IMR-90 (cell line): Measurements from ENCODE around the gene RAX2. TPM values are rescaled to one million over a fixed set of nuclear protein-coding genes. Genes with fewer than 3 reads are reported as not detected.

ENCODE experiments used
- ATAC-seq: fragments of 200-7000 bp; cut with Tn5 transposase; 2 replicates; pipeline ENCODE4 v1.9.1; 2020; ENCODE audit warnings: low read depth, mild to moderate bottlenecking, moderate library complexity
- BruUV-seq: library from RNA; stranded (reverse); fragments of 400-500 nt; replicated peaks from 2 replicates; lab custom pipeline; 2021; lab: Mats Ljungman, UMichigan
- CTCF ChIA-PET: fragments of 300-600 bp; formaldehyde crosslinking; extraction: SDS; loops from one replicate; lab custom pipeline; 2021; ENCODE audit warnings: antibody characterized with exemption; lab: Yijun Ruan, JAX
- POLR2A ChIA-PET: fragments of 300-600 bp; sonication (Branson Sonifier 250); formaldehyde crosslinking; loops from one replicate; lab custom pipeline; 2022; ENCODE audit warnings: antibody characterized with exemption; ENCODE audit not compliant: unreplicated experiment; lab: Charles Lee
- DNase-seq: peaks from one replicate; pipeline ENCODE4 v3.0.0; 2013
- H2AFZ ChIP-seq: replicated peaks from 2 replicates; pipeline ENCODE3; 2013; ENCODE audit warnings: low read length, mild to moderate bottlenecking; ENCODE audit not compliant: poor library complexity
- H2AK5ac ChIP-seq: 2 replicates; pipeline ENCODE4 v1.6.1; 2013; ENCODE audit warnings: low read depth, low read length, inconsistent platforms
- H2AK9ac ChIP-seq: replicated peaks from 2 replicates; pipeline ENCODE3; 2013; ENCODE audit warnings: mild to moderate bottlenecking, low read depth, low read length, moderate library complexity; ENCODE audit not compliant: poor library complexity
- H2BK120ac ChIP-seq: 2 replicates; pipeline ENCODE4 v1.6.1; 2013; ENCODE audit warnings: low read depth, low read length, inconsistent platforms
- H2BK15ac ChIP-seq: 3 replicates; pipeline ENCODE4 v1.6.1; 2013; ENCODE audit warnings: low read depth, low read length, inconsistent platforms
- H2BK20ac ChIP-seq: 2 replicates; pipeline ENCODE4 v1.6.1; 2013; ENCODE audit warnings: low read depth, mild to moderate bottlenecking, inconsistent platforms, low read length, moderate library complexity
- H2BK5ac ChIP-seq: 2 replicates; pipeline ENCODE4 v1.6.1; 2013; ENCODE audit warnings: mild to moderate bottlenecking, low read depth, low read length, inconsistent platforms; ENCODE audit not compliant: poor library complexity, severe bottlenecking
- H3K14ac ChIP-seq: replicated peaks from 2 replicates; pipeline ENCODE4 v1.6.1; 2013; ENCODE audit warnings: low read depth, low read length, inconsistent platforms
- H3K18ac ChIP-seq: 2 replicates; pipeline ENCODE4 v1.6.1; 2013; ENCODE audit warnings: low read depth, low read length, control low read depth
- H3K23ac ChIP-seq: 2 replicates; pipeline ENCODE4 v1.6.1; 2013; ENCODE audit warnings: low read depth, low read length, inconsistent platforms
- H3K27ac ChIP-seq: 2 replicates; pipeline ENCODE4 v1.5.1; 2013; ENCODE audit warnings: mild to moderate bottlenecking, control low read depth, low read length; ENCODE audit not compliant: insufficient read depth
- H3K27me3 ChIP-seq: 2 replicates; pipeline ENCODE4 v1.6.1; 2013; ENCODE audit warnings: low read length; ENCODE audit not compliant: control insufficient read depth, insufficient read depth
- H3K36me3 ChIP-seq: 2 replicates; pipeline ENCODE4 v1.6.1; 2013; ENCODE audit warnings: low read length, mixed read lengths; ENCODE audit not compliant: control insufficient read depth, insufficient read depth
- H3K4ac ChIP-seq: 2 replicates; pipeline ENCODE4 v1.6.1; 2013; ENCODE audit warnings: low read depth, low read length, inconsistent platforms
- H3K4me1 ChIP-seq: 2 replicates; pipeline ENCODE4 v1.6.1; 2013; ENCODE audit warnings: low read length, mixed read lengths; ENCODE audit not compliant: control insufficient read depth, insufficient read depth
- H3K4me2 ChIP-seq: 2 replicates; pipeline ENCODE4 v1.6.1; 2013; ENCODE audit warnings: low read depth, mild to moderate bottlenecking, control low read depth, low read length, moderate library complexity
- H3K4me3 ChIP-seq: 2 replicates; pipeline ENCODE4 v1.5.1; 2013; ENCODE audit warnings: low read depth, mild to moderate bottlenecking, control low read depth, low read length, moderate library complexity; ENCODE audit not compliant: insufficient read depth
- H3K56ac ChIP-seq: 2 replicates; pipeline ENCODE4 v1.6.1; 2013; ENCODE audit warnings: low read length, inconsistent platforms; ENCODE audit not compliant: insufficient read depth; ENCODE audit errors: extremely low read depth
- H3K79me1 ChIP-seq, 2 experiments: 2 replicates each; pipeline ENCODE4 v1.6.1; 2013; ENCODE audit warnings: low read length in 2 of 2, inconsistent platforms in 1 of 2, low read depth in 1 of 2
- H3K9ac ChIP-seq: 2 replicates; pipeline ENCODE4 v1.6.1; 2013; ENCODE audit warnings: low read depth, low read length, control low read depth
- H3K9me1 ChIP-seq: 2 replicates; pipeline ENCODE4 v1.6.1; 2013; ENCODE audit warnings: low read length, inconsistent platforms; ENCODE audit not compliant: insufficient read depth
- H3K9me3 ChIP-seq: 2 replicates; pipeline ENCODE4 v1.6.1; 2013; ENCODE audit warnings: low read length; ENCODE audit not compliant: control insufficient read depth, insufficient read depth
- H4K20me1 ChIP-seq: 2 replicates; pipeline ENCODE4 v1.6.1; 2013; ENCODE audit warnings: low read length, inconsistent platforms; ENCODE audit not compliant: insufficient read depth
- H4K5ac ChIP-seq: 2 replicates; pipeline ENCODE4 v1.6.1; 2013; ENCODE audit warnings: mild to moderate bottlenecking, low read depth, low read length, control low read depth
- H4K8ac ChIP-seq, 2 experiments: 2 replicates each; pipeline ENCODE4 v1.6.1; 2013; ENCODE audit warnings: low read depth in 2 of 2, low read length in 2 of 2, control low read depth in 1 of 2, inconsistent platforms in 1 of 2
- H4K91ac ChIP-seq: 2 replicates; pipeline ENCODE4 v1.6.1; 2013; ENCODE audit warnings: low read depth, low read length, inconsistent platforms; ENCODE audit not compliant: insufficient read depth
- BHLHE40 ChIP-seq: fragments of 150-350 bp; IDR thresholded peaks from 2 replicates; pipeline ENCODE4 v1.6.1; 2016; ENCODE audit warnings: mild to moderate bottlenecking, low read depth, low read length
- CEBPB ChIP-seq: IDR thresholded peaks from 2 replicates; pipeline ENCODE4 v1.6.1; 2012; ENCODE audit warnings: low read depth, low read length, improper control_type of control experiment
- CHD1 ChIP-seq: IDR thresholded peaks from 2 replicates; pipeline ENCODE4 v1.6.1; 2012; ENCODE audit warnings: low read depth, low read length, improper control_type of control experiment
- CTCF ChIP-seq: conservative IDR thresholded peaks from 2 replicates; pipeline ENCODE4 v1.5.1; 2012; ENCODE audit warnings: mild to moderate bottlenecking, low read depth, low read length, improper control_type of control experiment
- FOS ChIP-seq: fragments of 150-350 bp; IDR thresholded peaks from 2 replicates; pipeline ENCODE4 v1.6.1; 2016; ENCODE audit warnings: low read depth, low read length
- MAFK ChIP-seq: IDR thresholded peaks from 2 replicates; pipeline ENCODE4 v1.6.1; 2012; ENCODE audit warnings: low read depth, low read length, improper control_type of control experiment
- MAZ ChIP-seq: IDR thresholded peaks from 2 replicates; pipeline ENCODE4 v1.6.1; 2012; ENCODE audit warnings: low read depth, mild to moderate bottlenecking, low read length, improper control_type of control experiment, moderate library complexity, borderline replicate concordance
- MXI1 ChIP-seq: IDR thresholded peaks from 2 replicates; pipeline ENCODE4 v1.6.1; 2012; ENCODE audit warnings: low read depth, mild to moderate bottlenecking, low read length, moderate library complexity, borderline replicate concordance
- NFE2L2 ChIP-seq: fragments of 150-350 bp; IDR thresholded peaks from 2 replicates; pipeline ENCODE4 v1.6.1; 2016; ENCODE audit warnings: low read depth, mild to moderate bottlenecking, low read length
- POLR2A ChIP-seq: IDR thresholded peaks from 2 replicates; pipeline ENCODE4 v1.6.1; 2012; ENCODE audit warnings: mild to moderate bottlenecking, low read depth, low read length
- RAD21 ChIP-seq: IDR thresholded peaks from 2 replicates; pipeline ENCODE4 v1.6.1; 2012; ENCODE audit warnings: low read length, improper control_type of control experiment
- RCOR1 ChIP-seq: IDR thresholded peaks from 2 replicates; pipeline ENCODE4 v1.6.1; 2012; ENCODE audit warnings: mild to moderate bottlenecking, low read length, improper control_type of control experiment; ENCODE audit not compliant: insufficient replicate concordance
- RFX5 ChIP-seq: IDR thresholded peaks from 2 replicates; pipeline ENCODE4 v1.8.0; 2012; ENCODE audit warnings: low read depth, mild to moderate bottlenecking, low read length, moderate library complexity
- SMC3 ChIP-seq: fragments of 150-350 bp; IDR thresholded peaks from 2 replicates; pipeline ENCODE4 v1.6.1; 2016; ENCODE audit warnings: low read depth, mild to moderate bottlenecking, antibody characterized with exemption, low read length, moderate library complexity
- WGBS, 2 experiments: methylation state at CpG; one replicate each; pipeline versions ENCODE4 v1.1.5 to v1.1.7; 2013; ENCODE audit warnings: missing lambda C conversion rate in 2 of 2; ENCODE audit not compliant: insufficient read length in 1 of 2; ENCODE audit errors: extremely low coverage in 2 of 2; 5-methylcytosine and 5-hydroxymethylcytosine counted together
- dilution Hi-C: fragments of 300-500 bp; cut with HindIII; formaldehyde crosslinking; loops from one replicate; pipeline ENCODE4 v1.14.3; 2018; ENCODE audit warnings: low sequenced_read_pairs; ENCODE audit not compliant: unreplicated experiment
- in situ Hi-C: fragments of 300-500 bp; cut with MboI; formaldehyde crosslinking; loops from 3 replicates; pipeline ENCODE4 v1.14.3; 2019; ENCODE audit warnings: low sequenced_read_pairs, inconsistent platforms, mixed read lengths
- intact Hi-C: fragments of 100-400 bp; cut with micrococcal nuclease; formaldehyde crosslinking; loops from 2 replicates; pipeline ENCODE4 v1.10.0; 2022
- polyA plus RNA-seq, 3 experiments: library from polyadenylated mRNA; depleted of rRNA; stranded (reverse); fragments of >200 nt; gene quantifications; 2 replicates each; pipeline ENCODE4 v1.2.3, GENCODE V29; 2012; ENCODE audit warnings: low replicate concordance in 1 of 3
- total RNA-seq: library from RNA; depleted of rRNA; stranded (reverse); fragments of >200 nt; gene quantifications from 2 replicates; pipeline ENCODE4 v1.2.3, GENCODE V29; 2012
- TF ChIP-seq, protein P1 (sequence below): fragments of 150-350 bp; IDR thresholded peaks from 2 replicates; pipeline ENCODE4 v1.6.1; 2016; ENCODE audit warnings: low read depth, mild to moderate bottlenecking, low read length, moderate library complexity, borderline replicate concordance
- TF ChIP-seq, protein P2 (sequence below): fragments of 150-350 bp; IDR thresholded peaks from 2 replicates; pipeline ENCODE4 v1.6.1; 2017; ENCODE audit warnings: mild to moderate bottlenecking, antibody characterized with exemption, low read length, low read depth

RAX2 gene
- total and polyA plus RNA-seq, 2 of the 4 experiments (the other 2 are of a cell fraction): not detected

DNA sequence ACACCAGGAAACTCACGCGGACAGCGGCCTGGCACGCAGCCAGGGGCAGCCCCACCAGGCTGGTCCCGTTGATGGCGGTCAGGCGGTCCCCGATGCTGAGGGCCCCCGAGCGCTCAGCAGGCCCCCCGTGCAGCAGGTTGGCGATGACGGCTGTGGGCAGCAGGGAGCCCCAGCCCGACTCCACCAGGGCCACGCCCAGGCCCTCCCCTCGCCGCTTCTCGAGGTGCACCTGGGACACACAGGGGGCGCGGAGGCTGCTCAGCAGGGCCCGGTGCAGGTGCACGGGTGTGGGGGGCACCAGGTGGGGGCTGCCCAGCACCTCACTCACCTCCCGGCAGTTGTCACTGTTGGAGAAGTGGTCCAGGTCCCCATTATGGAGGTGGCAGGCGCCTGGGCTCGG, 19.5 kb downstream of the RAX2 start:
- no peak overlapping the region for H3K27ac ChIP-seq
- no peak overlapping the region for H2BK120ac ChIP-seq
- no peaks in the 10 kb centered on the region for H3K27me3 ChIP-seq
- H2BK20ac ChIP-seq: no peak overlapping the region
- BruUV-seq: no TSS peak
- no peak overlapping the region for H4K5ac ChIP-seq
- no peak overlapping the region for H3K56ac ChIP-seq
- no peak overlapping the region for H2AK5ac ChIP-seq
- H2BK15ac ChIP-seq: no peak overlapping the region
- H2AK9ac ChIP-seq: no peak overlapping the region
- no peaks in the 10 kb centered on the region; a peak in 1 of 4 replicates for H3K79me1 ChIP-seq
- no peak overlapping the region for H3K23ac ChIP-seq
- TF ChIP-seq MAFK (no peak), RAD21 (no peak), NFE2L2 (no peak), BHLHE40 (no peak), CTCF (no peak), RCOR1 (no peak), RFX5 (no peak), POLR2A (no peak), FOS (no peak), SMC3 (no peak), CEBPB (no peak), CHD1 (no peak), MAZ (no peak), MXI1 (no peak)
- TF ChIP-seq, protein P1, sequence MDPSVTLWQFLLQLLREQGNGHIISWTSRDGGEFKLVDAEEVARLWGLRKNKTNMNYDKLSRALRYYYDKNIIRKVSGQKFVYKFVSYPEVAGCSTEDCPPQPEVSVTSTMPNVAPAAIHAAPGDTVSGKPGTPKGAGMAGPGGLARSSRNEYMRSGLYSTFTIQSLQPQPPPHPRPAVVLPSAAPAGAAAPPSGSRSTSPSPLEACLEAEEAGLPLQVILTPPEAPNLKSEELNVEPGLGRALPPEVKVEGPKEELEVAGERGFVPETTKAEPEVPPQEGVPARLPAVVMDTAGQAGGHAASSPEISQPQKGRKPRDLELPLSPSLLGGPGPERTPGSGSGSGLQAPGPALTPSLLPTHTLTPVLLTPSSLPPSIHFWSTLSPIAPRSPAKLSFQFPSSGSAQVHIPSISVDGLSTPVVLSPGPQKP: no peak
- TF ChIP-seq, protein P2, sequence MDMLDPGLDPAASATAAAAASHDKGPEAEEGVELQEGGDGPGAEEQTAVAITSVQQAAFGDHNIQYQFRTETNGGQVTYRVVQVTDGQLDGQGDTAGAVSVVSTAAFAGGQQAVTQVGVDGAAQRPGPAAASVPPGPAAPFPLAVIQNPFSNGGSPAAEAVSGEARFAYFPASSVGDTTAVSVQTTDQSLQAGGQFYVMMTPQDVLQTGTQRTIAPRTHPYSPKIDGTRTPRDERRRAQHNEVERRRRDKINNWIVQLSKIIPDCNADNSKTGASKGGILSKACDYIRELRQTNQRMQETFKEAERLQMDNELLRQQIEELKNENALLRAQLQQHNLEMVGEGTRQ: no peak
- ATAC-seq: no peak
- no peak overlapping the region for H3K9ac ChIP-seq
- H3K4me3 ChIP-seq: no peak overlapping the region
- no peak overlapping the region for H3K14ac ChIP-seq
- no peaks in the 10 kb centered on the region for H3K9me1 ChIP-seq
- no peak overlapping the region for H4K8ac ChIP-seq
- intact Hi-C loops: no loop called here
- H3K4me1 ChIP-seq: no peaks in the 10 kb centered on the region
- in situ Hi-C loops: no loop called here
- H3K18ac ChIP-seq: no peak overlapping the region
- peaks cover 24% of the 10 kb centered on the region; the same call in 1 of the 2 replicates for H3K36me3 ChIP-seq
- WGBS, 2 experiments: 89% methylated on average over 18 of the region's 25 CpGs; no CpG with 5 or more reads in 1 of the 2 experiments
- H3K9me3 ChIP-seq: no peaks in the 10 kb centered on the region
- ChIA-PET POLR2A (no interaction called here), CTCF (no interaction called here)
- no peak overlapping the region for H2BK5ac ChIP-seq
- no peak overlapping the region for H3K4me2 ChIP-seq
- no peak for DNase-seq
- dilution Hi-C loops: no loop called here
- no peak overlapping the region for H3K4ac ChIP-seq
- no peak overlapping the region for H2AFZ ChIP-seq
- H4K91ac ChIP-seq: no peak overlapping the region
- H4K20me1 ChIP-seq: no peaks in the 10 kb centered on the region
